AG04450 (cell line): ENCODE measurements around the gene ZMIZ2. TPM values are rescaled to one million over a fixed set of nuclear protein-coding genes. Genes with fewer than 3 reads are reported as not detected.

Experiments
- CTCF ChIA-PET: fragments of 300-600, 350-600 bp; formaldehyde crosslinking; extraction: SDS; loops from one replicate; lab custom pipeline; 2022; ENCODE audit warnings: antibody characterized with exemption, inconsistent platforms; lab: Charles Lee
- POLR2A ChIA-PET: fragments of 350-600 bp; formaldehyde crosslinking; extraction: SDS; loops from one replicate; lab custom pipeline; 2021; ENCODE audit warnings: antibody characterized with exemption, inconsistent platforms; lab: Yijun Ruan, JAX
- DNase-seq: peaks from one replicate; pipeline ENCODE4 v3.0.0-alpha.2; 2011; ENCODE audit warnings: low read depth, low spot score
- H3K27ac ChIP-seq: one replicate; pipeline ENCODE4 v1.5.1; 2012; ENCODE audit warnings: low read depth, low read length, control low read depth
- H3K27me3 ChIP-seq: one replicate; pipeline ENCODE4 v1.6.0; 2012; ENCODE audit warnings: low read length; ENCODE audit not compliant: control insufficient read depth, insufficient read depth
- H3K4me3 ChIP-seq: 2 replicates; pipeline ENCODE4 v1.5.1; 2011; ENCODE audit warnings: mild to moderate bottlenecking, low read depth, low read length, control low read depth
- H3K9me3 ChIP-seq: 2 replicates; pipeline ENCODE4 v1.5.1; 2012; ENCODE audit warnings: low read length; ENCODE audit not compliant: control insufficient read depth, insufficient read depth
- polyA plus RNA-seq: library from polyadenylated mRNA; depleted of rRNA; stranded (reverse); fragments of >200 nt; gene quantifications from 2 replicates; pipeline ENCODE4 v1.2.3, GENCODE V29; 2011
- TF ChIP-seq, protein P1 (sequence below): IDR thresholded peaks from 2 replicates; pipeline ENCODE4 v1.5.1; 2011; ENCODE audit warnings: low read depth, low read length, control low read depth, inconsistent platforms

ZMIZ2 gene
- polyA plus RNA-seq, 1 experiment = 4.8 TPM

GRCh38 chr7:44757311-44757710 is 8.7 kb downstream of the ZMIZ2 start:
- TF ChIP-seq, protein P1, sequence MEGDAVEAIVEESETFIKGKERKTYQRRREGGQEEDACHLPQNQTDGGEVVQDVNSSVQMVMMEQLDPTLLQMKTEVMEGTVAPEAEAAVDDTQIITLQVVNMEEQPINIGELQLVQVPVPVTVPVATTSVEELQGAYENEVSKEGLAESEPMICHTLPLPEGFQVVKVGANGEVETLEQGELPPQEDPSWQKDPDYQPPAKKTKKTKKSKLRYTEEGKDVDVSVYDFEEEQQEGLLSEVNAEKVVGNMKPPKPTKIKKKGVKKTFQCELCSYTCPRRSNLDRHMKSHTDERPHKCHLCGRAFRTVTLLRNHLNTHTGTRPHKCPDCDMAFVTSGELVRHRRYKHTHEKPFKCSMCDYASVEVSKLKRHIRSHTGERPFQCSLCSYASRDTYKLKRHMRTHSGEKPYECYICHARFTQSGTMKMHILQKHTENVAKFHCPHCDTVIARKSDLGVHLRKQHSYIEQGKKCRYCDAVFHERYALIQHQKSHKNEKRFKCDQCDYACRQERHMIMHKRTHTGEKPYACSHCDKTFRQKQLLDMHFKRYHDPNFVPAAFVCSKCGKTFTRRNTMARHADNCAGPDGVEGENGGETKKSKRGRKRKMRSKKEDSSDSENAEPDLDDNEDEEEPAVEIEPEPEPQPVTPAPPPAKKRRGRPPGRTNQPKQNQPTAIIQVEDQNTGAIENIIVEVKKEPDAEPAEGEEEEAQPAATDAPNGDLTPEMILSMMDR = no peak
- H3K27me3 ChIP-seq = no peaks in the 10 kb centered on the region
- CTCF ChIA-PET = no interaction called here
- DNase-seq = no peak
- H3K27ac ChIP-seq = no peak overlapping the region
- no peaks in the 10 kb centered on the region; the same call in 1 of the 2 replicates for H3K9me3 ChIP-seq
- POLR2A ChIA-PET = no interaction called here
- no peak overlapping the region for H3K4me3 ChIP-seq

DNA sequence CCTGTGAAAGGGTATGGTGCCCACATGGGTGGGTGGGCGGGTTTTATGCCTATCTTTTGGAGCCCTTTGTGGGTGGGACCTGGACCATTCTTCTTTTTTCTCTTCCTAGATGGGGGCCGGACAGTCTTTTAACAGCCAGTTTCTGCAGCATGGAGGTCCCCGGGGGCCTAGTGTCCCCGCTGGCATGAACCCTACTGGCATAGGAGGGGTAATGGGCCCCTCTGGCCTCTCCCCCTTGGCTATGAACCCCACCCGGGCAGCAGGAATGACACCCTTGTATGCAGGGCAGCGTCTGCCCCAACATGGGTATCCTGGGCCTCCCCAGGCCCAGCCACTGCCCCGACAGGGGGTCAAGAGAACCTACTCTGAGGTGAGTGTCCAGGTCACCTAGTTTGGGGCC is 9.1 kb downstream of the ZMIZ2 start:
- no peaks in the 10 kb centered on the region; the same call in 1 of the 2 replicates for H3K9me3 ChIP-seq
- TF ChIP-seq, protein P1 = no peak
- no peak overlapping the region for H3K4me3 ChIP-seq
- no peak overlapping the region for H3K27ac ChIP-seq
- no peak for DNase-seq
- CTCF ChIA-PET = no interaction called here
- POLR2A ChIA-PET = no interaction called here
- H3K27me3 ChIP-seq = no peaks in the 10 kb centered on the region

DNA sequence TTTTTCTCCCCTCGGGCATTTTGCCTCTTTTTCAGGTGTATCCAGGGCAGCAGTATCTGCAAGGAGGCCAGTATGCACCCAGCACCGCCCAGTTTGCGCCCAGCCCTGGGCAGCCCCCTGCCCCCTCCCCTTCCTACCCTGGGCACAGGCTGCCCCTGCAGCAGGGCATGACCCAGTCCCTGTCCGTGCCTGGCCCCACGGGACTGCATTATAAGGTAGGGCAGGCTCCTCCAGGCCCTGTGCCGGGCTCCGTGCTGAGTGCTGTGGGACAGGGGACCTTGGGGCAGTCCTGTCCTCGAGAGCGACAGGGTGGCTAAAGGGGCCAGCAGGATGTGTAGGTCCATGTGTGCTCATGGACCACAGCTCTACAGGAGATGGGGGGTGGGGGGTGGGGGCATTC is 10.6 kb downstream of the ZMIZ2 start:
- ChIA-PET CTCF (no interaction called here), POLR2A (no interaction called here)
- H3K9me3 ChIP-seq = no peaks in the 10 kb centered on the region; the same call in 1 of the 2 replicates
- DNase-seq = no peak
- TF ChIP-seq, protein P1 = no peak
- H3K4me3 ChIP-seq = no peak overlapping the region
- H3K27ac ChIP-seq = no peak overlapping the region
- H3K27me3 ChIP-seq = no peaks in the 10 kb centered on the region

- POLR2A ChIA-PET = no interaction called here
- H3K4me3 ChIP-seq = no peak overlapping the region
- TF ChIP-seq, protein P1 = no peak
- no peaks in the 10 kb centered on the region for H3K27me3 ChIP-seq
- H3K27ac ChIP-seq = no peak overlapping the region
- DNase-seq = no peak
- CTCF ChIA-PET = no interaction called here
- H3K9me3 ChIP-seq = no peaks in the 10 kb centered on the region; the same call in 1 of the 2 replicates
Measured at GRCh38 chr7:44760034-44760580, 11.5 kb downstream of the ZMIZ2 start.
